ENCODE results near the gene KCNK16. TPM values are rescaled to one million over a fixed set of nuclear protein-coding genes. Genes with fewer than 3 reads are reported as not detected.
A peak's percentile ranks its signal among the peaks of the same experiment; 100 is the strongest.

The KCNK16 gene
- total RNA-seq (2014; rRNA removed; shearing (Covaris generic)): not detected in 2 replicates

DNA sequence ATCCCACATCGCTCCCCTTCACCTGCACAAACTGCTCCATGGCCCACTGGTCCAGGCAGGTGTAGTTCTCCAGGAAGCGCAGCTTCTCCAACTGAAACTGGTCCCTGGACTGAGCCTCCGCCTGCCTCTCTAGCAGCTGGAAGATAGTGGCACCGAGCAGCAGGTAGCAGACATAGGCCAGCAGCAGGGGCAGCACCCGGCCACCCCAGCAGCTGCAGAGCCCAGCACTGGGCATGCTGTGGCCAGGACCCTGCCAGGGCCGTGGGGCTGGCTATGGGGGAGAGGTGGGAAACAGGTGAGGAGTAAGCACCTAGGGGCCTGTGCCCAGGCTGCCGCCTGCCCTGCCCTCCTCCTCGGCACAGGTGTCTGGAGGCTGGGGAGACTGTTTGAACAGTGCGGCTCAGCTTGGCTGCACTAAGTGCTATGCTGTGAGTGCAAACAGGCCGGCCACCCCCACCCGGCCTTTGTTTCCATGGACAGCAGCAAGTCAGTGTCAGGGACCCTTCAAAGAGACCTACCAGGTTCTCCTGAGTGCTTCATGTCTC, at the start of gene KCNK16:
Gene KCNK16 (minus strand): TSS at position 397 of the 545 bp plus-strand sequence. CDS start 162 bp downstream, at position 235.
- Histone ChIP-seq H3K36me3 (no peaks in the 10 kb centered on the region), H3K4me3 (no peak within 1 kb of the TSS), H3K27me3 (replicated peaks) (no peaks in the 10 kb centered on the region), H3K4me1 (replicated peaks) (no peaks in the 10 kb centered on the region), H3K27ac (no peak within 1 kb of the TSS), H3K9me3 (replicated peaks) (no peaks in the 10 kb centered on the region)
- no peak for DNase-seq (ENCODE audit: low read depth in 1 of 2, low spot score in 2 of 2)

- Histone ChIP-seq H3K9me3 (replicated peaks) (no peaks in the 10 kb centered on the region), H3K4me1 (replicated peaks) (peaks cover 4% of the 10 kb centered on the region; the same call in 1 of the 2 replicates), H3K36me3 (no peaks in the 10 kb centered on the region), H3K27ac (no peak overlapping the region), H3K4me3 (no peak overlapping the region), H3K27me3 (replicated peaks) (no peaks in the 10 kb centered on the region)
- DNase-seq (ENCODE audit: low read depth in 1 of 2, low spot score in 2 of 2): no peak
Measured at GRCh38 chr6:39370390-39370789, 47.9 kb upstream of the KCNK16 start.

- no peak for DNase-seq (ENCODE audit: low read depth in 1 of 2, low spot score in 2 of 2)
- no peaks in the 10 kb centered on the region for H3K27me3 ChIP-seq (replicated peaks)
Measured at GRCh38 chr6:39369987-39370386, 47.5 kb upstream of the KCNK16 start.

DNA sequence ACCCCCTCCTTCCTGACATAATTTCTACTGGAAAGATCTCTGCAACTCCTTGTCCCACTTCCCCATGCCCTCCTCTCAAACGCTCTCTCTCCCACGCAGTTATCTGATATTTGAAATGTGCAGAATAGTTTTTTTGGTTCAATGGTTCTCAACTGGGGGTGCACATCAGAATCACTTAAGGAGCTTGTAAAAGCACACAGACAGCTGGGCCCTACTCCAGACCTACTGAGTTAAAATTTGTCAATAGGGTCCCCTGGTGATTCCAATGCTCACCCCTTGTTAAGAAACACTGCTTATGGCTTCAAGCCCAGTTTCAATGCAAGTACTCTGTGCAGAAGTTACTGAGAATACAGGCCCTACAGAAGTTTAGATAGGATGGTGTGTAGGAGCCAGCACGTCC, 45.2 kb upstream of the KCNK16 start:
- DNase-seq (ENCODE audit: low read depth in 1 of 2, low spot score in 2 of 2): no peak
- Histone ChIP-seq H3K27me3 (replicated peaks) (no peaks in the 10 kb centered on the region), H3K27ac (no peak overlapping the region), H3K4me3 (no peak overlapping the region), H3K9me3 (replicated peaks) (no peaks in the 10 kb centered on the region), H3K36me3 (no peaks in the 10 kb centered on the region), H3K4me1 (replicated peaks) (peaks cover 5% of the 10 kb centered on the region; the same call in 1 of the 2 replicates)

More at GRCh38 chr6:39369987-39370386, 47.5 kb upstream of the KCNK16 start:
- peaks cover 5% of the 10 kb centered on the region; the same call in 1 of the 2 replicates for H3K4me1 ChIP-seq (replicated peaks)
- H3K4me3 ChIP-seq: no peak overlapping the region
- H3K36me3 ChIP-seq: no peaks in the 10 kb centered on the region
- no peak overlapping the region for H3K27ac ChIP-seq
- H3K9me3 ChIP-seq (replicated peaks): no peaks in the 10 kb centered on the region

DNA sequence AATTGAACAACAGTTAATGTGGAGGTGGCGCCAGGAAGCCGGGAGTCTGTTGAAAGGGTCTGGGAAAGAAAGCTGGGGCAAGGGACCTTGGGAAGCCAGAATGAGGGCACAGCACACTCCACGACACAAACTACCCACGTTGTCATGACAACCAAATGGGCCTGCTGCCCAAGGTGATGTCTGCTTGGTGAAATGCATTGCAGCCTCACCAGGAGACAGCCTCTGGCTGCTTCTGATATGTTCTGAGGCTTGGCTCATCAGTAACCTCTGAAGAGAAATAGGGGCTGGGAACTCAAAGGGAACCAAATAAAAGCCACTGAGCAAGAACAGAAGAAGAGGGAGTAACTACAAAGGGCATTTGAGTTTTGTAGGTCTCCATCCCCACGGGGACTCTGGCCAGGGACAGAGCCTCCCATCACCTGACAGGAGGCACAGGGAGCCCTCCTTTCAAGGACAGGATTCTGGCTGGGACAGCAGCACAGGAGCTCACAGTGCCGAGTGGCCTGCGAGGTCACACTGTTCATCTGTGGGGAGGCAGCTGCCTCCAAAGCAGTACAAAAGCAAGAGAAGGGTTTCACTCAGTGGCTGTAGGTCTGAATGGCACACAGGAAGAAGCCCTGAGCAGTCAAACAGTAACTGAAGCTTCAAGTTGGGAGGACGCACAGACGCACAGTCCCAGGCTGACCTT, 44.6 kb upstream of the KCNK16 start:
- H3K4me1 ChIP-seq (replicated peaks): peaks cover 5% of the 10 kb centered on the region; the same call in 1 of the 2 replicates
- no peak overlapping the region for H3K27ac ChIP-seq
- no peak overlapping the region for H3K4me3 ChIP-seq
- H3K9me3 ChIP-seq (replicated peaks): no peaks in the 10 kb centered on the region
- H3K36me3 ChIP-seq: no peaks in the 10 kb centered on the region
- H3K27me3 ChIP-seq (replicated peaks): no peaks in the 10 kb centered on the region
- DNase-seq (ENCODE audit: low read depth in 1 of 2, low spot score in 2 of 2): no peak

DNA sequence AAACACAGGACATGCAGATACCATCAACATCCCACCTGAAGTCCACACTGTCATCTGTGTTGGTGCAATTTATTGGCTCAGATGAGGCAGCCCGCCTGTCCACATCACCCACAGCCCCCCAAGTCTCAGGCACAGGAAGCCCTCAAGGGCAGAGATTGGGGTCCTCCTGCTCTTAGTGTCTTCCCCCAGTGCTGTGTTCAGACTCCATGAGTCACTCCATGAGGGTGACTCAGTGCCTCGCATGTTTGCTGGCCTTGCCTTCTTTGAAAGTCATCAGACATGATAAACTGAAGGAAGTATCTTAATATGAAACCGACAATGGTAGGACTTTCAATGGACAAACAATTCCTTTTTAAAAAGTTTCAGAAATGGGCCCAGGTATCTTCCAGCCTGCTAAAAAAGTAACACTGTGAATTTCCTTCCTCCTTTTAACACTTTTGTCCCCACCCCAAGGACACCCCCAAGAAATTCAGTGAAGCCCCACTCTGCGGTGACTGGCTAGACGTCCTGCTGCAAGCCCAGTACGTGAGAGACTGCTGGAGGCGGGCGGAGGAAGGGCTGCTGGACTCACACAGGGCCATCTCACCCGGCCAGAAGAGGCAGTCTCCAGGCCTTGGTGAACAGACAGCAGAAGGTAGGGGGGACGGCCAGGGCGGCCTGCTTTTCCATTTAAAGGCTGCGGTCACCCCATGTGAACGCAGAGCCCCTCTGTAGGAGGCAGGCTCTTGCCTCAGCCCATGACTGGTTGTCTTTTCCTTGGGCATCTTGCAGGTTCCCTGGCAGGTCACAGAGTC, 43.0 kb upstream of the KCNK16 start:
- H3K27me3 ChIP-seq (replicated peaks): no peaks in the 10 kb centered on the region
- H3K36me3 ChIP-seq: no peaks in the 10 kb centered on the region
- no peak overlapping the region for H3K4me3 ChIP-seq
- H3K9me3 ChIP-seq (replicated peaks): no peaks in the 10 kb centered on the region
- H3K4me1 ChIP-seq (replicated peaks): peaks cover 5% of the 10 kb centered on the region; the same call in 1 of the 2 replicates
- no peak overlapping the region for H3K27ac ChIP-seq
- DNase-seq (ENCODE audit: low read depth in 1 of 2, low spot score in 2 of 2): peak; percentile 22 to 40

DNA sequence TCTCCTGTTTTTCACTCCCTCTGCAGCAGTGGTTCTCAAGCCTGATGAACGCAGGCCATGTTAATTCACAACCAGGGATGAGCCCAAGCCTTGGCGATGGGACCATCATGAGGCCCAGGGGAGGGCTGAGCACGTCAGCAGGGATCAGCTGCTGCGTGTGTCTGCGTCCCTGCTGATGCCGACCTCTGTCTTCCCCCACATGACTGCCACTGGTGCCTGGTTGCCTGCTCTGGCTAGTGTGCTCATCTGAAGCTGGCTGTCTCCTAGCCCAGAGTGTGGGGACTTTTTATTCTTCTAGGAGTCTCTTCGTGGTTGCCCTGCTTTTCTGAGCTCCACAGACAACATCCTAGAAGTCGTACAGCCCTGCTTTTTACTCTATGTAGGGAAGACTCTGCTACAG, 40.8 kb upstream of the KCNK16 start:
- Histone ChIP-seq H3K4me1 (replicated peaks) (peaks cover 5% of the 10 kb centered on the region; the same call in 1 of the 2 replicates), H3K4me3 (no peak overlapping the region), H3K36me3 (no peaks in the 10 kb centered on the region), H3K27me3 (replicated peaks) (no peaks in the 10 kb centered on the region), H3K27ac (no peak overlapping the region), H3K9me3 (replicated peaks) (no peaks in the 10 kb centered on the region)
- DNase-seq (ENCODE audit: low read depth in 1 of 2, low spot score in 2 of 2): peak in 1 of 2 experiments; percentile 28

- Histone ChIP-seq H3K36me3 (no peaks in the 10 kb centered on the region), H3K4me1 (replicated peaks) (peaks cover 5% of the 10 kb centered on the region; the same call in 1 of the 2 replicates), H3K27ac (no peak overlapping the region), H3K4me3 (no peak overlapping the region), H3K27me3 (replicated peaks) (no peaks in the 10 kb centered on the region), H3K9me3 (replicated peaks) (no peaks in the 10 kb centered on the region)
- no peak for DNase-seq (ENCODE audit: low read depth in 1 of 2, low spot score in 2 of 2)
Measured at GRCh38 chr6:39362487-39362865, 40.0 kb upstream of the KCNK16 start.

GRCh38 chr6:39361657-39362486, 39.4 kb upstream of the KCNK16 start:
- H3K27ac ChIP-seq: no peak overlapping the region
- DNase-seq (ENCODE audit: low read depth in 1 of 2, low spot score in 2 of 2): peak in 1 of 2 experiments; percentile 42

DNA sequence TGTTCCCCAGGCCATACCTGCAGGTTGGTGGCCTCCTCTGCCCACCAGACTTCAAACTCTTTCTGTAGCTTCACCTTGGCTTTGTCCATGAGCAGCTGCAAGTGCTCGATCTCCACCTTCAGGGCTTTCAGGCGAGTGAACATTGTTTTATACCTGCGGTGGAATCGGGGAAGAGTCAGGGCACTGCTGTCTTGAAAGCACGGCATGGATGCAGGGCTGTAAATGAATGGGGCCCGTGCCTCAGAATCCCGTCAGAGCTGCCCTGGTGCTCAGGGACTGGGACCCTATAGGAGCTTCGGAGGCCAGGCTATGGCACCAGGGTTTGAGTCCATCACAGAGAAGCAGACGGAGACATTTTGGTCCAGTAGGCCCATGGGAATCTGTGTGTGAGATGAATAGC, 37.9 kb upstream of the KCNK16 start:
- peaks cover under 1% of the 10 kb centered on the region; the same call in 1 of the 2 replicates for H3K4me1 ChIP-seq (replicated peaks)
- DNase-seq (ENCODE audit: low read depth in 1 of 2, low spot score in 2 of 2): no peak
- no peak overlapping the region for H3K4me3 ChIP-seq
- H3K27me3 ChIP-seq (replicated peaks): no peaks in the 10 kb centered on the region
- H3K27ac ChIP-seq: no peak overlapping the region
- no peaks in the 10 kb centered on the region for H3K9me3 ChIP-seq (replicated peaks)
- H3K36me3 ChIP-seq: no peaks in the 10 kb centered on the region

More at GRCh38 chr6:39361657-39362486, 39.4 kb upstream of the KCNK16 start:
- Histone ChIP-seq H3K4me1 (replicated peaks) (peaks cover 5% of the 10 kb centered on the region; the same call in 1 of the 2 replicates), H3K4me3 (no peak overlapping the region), H3K27me3 (replicated peaks) (no peaks in the 10 kb centered on the region), H3K9me3 (replicated peaks) (no peaks in the 10 kb centered on the region), H3K36me3 (no peaks in the 10 kb centered on the region)

DNA sequence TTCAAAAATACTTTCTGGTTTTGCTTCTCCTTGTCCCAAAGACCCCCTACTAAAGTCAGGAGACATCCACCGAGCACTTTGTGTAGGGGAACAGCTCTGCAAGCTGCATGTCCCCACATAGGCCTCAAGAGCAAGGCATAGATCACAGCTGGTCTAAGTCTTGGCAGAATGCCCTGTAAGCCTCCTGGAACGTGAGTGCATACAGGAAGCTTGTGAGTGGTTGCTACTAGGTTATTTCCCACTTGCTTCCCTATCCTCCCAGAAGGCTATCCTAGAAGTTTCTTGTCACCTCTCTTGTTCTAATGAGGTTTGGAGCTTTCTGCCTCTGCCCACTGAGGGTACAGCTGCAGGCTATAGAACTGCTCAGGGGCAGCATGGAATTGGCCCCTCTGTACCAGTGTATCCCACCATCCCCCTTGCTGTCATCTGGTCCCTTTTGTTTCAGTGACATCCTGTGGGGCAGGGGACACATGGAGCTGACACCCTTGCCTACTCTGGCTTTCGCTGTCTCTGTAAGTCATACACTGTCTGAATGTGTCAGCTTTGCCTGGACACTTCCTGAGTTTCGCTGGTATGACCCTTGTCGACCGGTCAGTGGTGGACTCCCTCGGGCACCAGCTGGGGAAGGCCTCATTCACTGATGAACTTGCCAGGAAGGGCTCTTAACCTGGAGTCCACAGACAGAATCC, 35.6 kb upstream of the KCNK16 start:
- H3K27me3 ChIP-seq (replicated peaks): no peaks in the 10 kb centered on the region
- H3K36me3 ChIP-seq: no peaks in the 10 kb centered on the region
- no peak for DNase-seq (ENCODE audit: low read depth in 1 of 2, low spot score in 2 of 2)
- no peaks in the 10 kb centered on the region for H3K9me3 ChIP-seq (replicated peaks)
- no peak overlapping the region for H3K4me3 ChIP-seq
- H3K27ac ChIP-seq: no peak overlapping the region
- H3K4me1 ChIP-seq (replicated peaks): no peaks in the 10 kb centered on the region

GRCh38 chr6:39353698-39354315, 31.3 kb upstream of the KCNK16 start:
- H3K27ac ChIP-seq: no peak overlapping the region
- no peaks in the 10 kb centered on the region for H3K36me3 ChIP-seq
- H3K9me3 ChIP-seq (replicated peaks): no peaks in the 10 kb centered on the region
- DNase-seq (ENCODE audit: low read depth in 1 of 2, low spot score in 2 of 2): no peak
- H3K4me3 ChIP-seq: no peak overlapping the region
- no peaks in the 10 kb centered on the region for H3K4me1 ChIP-seq (replicated peaks)
- H3K27me3 ChIP-seq (replicated peaks): no peaks in the 10 kb centered on the region
